K562 (cell line): ENCODE measurements around the gene SRP9. TPM values are rescaled to one million over a fixed set of nuclear protein-coding genes. Genes with fewer than 3 reads are reported as not detected.

Source experiments
- BCLAF1 ChIP-seq, 2 experiments: fragments of 450-650 bp in 1 of 2; IDR thresholded peaks; 2 replicates each; pipeline ENCODE4 v1.6.1; 2011 to 2017; ENCODE audit warnings: low read depth in 2 of 2, antibody characterized with exemption in 1 of 2, borderline replicate concordance in 1 of 2, low read length in 1 of 2, mild to moderate bottlenecking in 1 of 2, mixed read lengths in 1 of 2; ENCODE audit not compliant: control insufficient read depth in 1 of 2
- EP300 ChIP-seq: IDR thresholded peaks from 2 replicates; pipeline ENCODE4 v1.6.1; 2012; ENCODE audit warnings: low read length, improper control_type of control experiment
- HOMEZ ChIP-seq: fragments of 250-450 bp; sonication (Bioruptor Pico); IDR thresholded peaks from 2 replicates; pipeline ENCODE4 v1.4.0; 2020; ENCODE audit warnings: mild to moderate bottlenecking, moderate library complexity
- MGA ChIP-seq: fragments of 450-650 bp; IDR thresholded peaks from 2 replicates; pipeline ENCODE4 v1.6.1; 2016; ENCODE audit warnings: mild to moderate bottlenecking, moderate library complexity
- POLR2A ChIP-seq: fragments of 450-650 bp; conservative IDR thresholded peaks from 2 replicates; pipeline ENCODE4 v1.6.1; 2016
- RCOR1 ChIP-seq, 2 experiments: IDR thresholded peaks; 2 replicates each; pipeline ENCODE4 v1.6.1; 2012; ENCODE audit warnings: low read depth in 2 of 2, low read length in 2 of 2, borderline replicate concordance in 1 of 2, improper control_type of control experiment in 1 of 2
- THAP7 ChIP-seq: fragments of 250-450 bp; sonication (Bioruptor Pico); IDR thresholded peaks from 2 replicates; pipeline ENCODE4 v1.5.0; 2021
- ZFX ChIP-seq: sonication (generic); formaldehyde crosslinking; IDR thresholded peaks from 2 replicates; pipeline ENCODE4 v1.8.0; 2022; ENCODE audit warnings: mild to moderate bottlenecking, missing genetic modification reagents, moderate library complexity
- ZSCAN32 ChIP-seq: fragments of 450-650 bp; formaldehyde crosslinking; IDR thresholded peaks from 2 replicates; pipeline ENCODE4 v1.4.0; 2020; ENCODE audit warnings: mild to moderate bottlenecking, moderate library complexity
- polyA plus RNA-seq, 8 experiments: library from polyadenylated mRNA; depleted of rRNA in 4 of 8; stranded (reverse) in 5 of 8; unstranded in 3 of 8; fragments of >200 nt; fragmentation: Nextera tagmentation in 2 of 8; fragmentation: Illumina TruSeq in 1 of 8; extraction: Ambion mirVana in 2 of 8; extraction: Trizol in 1 of 8; gene quantifications; 2 replicates each; pipeline versions ENCODE4 v1.2.1 to v1.2.3, GENCODE V29; 2011 to 2014; ENCODE audit warnings: inconsistent platforms in 1 of 8, missing spikeins in 1 of 8
- total RNA-seq, 7 experiments: library from RNA; depleted of rRNA in 6 of 7; stranded (reverse); fragments of >200 nt in 6 of 7; fragmentation: Illumina TruSeq in 2 of 7; extraction: Trizol in 2 of 7; gene quantifications; 2 replicates each; pipeline versions ENCODE4 v1.2.1 to v1.2.3, GENCODE V29; 2011 to 2021; ENCODE audit warnings: low replicate concordance in 1 of 7

The SRP9 gene
- total and polyA plus RNA-seq, 9 of the 15 experiments (the other 6 are each of a cell fraction or from before 2014, with no cell fraction given) = 273 to 1,892 (median 668) TPM

GRCh38 chr1:225766967-225767633 is 10.5 kb upstream of the SRP9 start (continued):
- no peak for TF ChIP-seq MGA
- no peak for TF ChIP-seq ZFX (CRISPR knock-in tag)
- TF ChIP-seq EP300 = 0 out of 2 replicates have a peak, but pooled peaks have one; percentile 7
- no peak for TF ChIP-seq ZSCAN32
- TF ChIP-seq BCLAF1 (IDR thresholded peaks at IDR 0.05; ENCODE audit: borderline replicate concordance in 1 of 2, control insufficient read depth in 1 of 2, low read depth in 2 of 2, low read length in 1 of 2) = no peak
- no peak for TF ChIP-seq THAP7 (CRISPR knock-in tag)
- TF ChIP-seq HOMEZ = no peak
- TF ChIP-seq POLR2A = no peak
- peak in 1 of 2 experiments; percentile 63; a peak in 2 of 4 replicates for TF ChIP-seq RCOR1 (IDR thresholded peaks at IDR 0.05; ENCODE audit: borderline replicate concordance in 1 of 2, low read depth in 2 of 2, low read length in 2 of 2)
